ENCODE data around the gene NUCB1. TPM values are rescaled to one million over a fixed set of nuclear protein-coding genes. Genes with fewer than 3 reads are reported as not detected.
A peak's percentile ranks its signal among the peaks of the same experiment; 100 is the strongest.
"Not testable (repeated sequence)": the region's sequence is repeated elsewhere in the genome, so short reads cannot be mapped to it uniquely, and the experiment has no call there.

The NUCB1 gene
- total RNA-seq, 1 donor = 300 TPM

GRCh38 chr19:48877855-48878195 is 22.3 kb upstream of the NUCB1 start:
- Histone ChIP-seq H4K20me1 (ENCODE audit: insufficient read depth, low read length) (peaks cover 48% of the 10 kb centered on the region), H3K27ac (ENCODE audit: low read depth, low read length) (peak overlapping the region; percentile 54), H3K36me3 (ENCODE audit: insufficient read depth, low read length) (peaks cover 46% of the 10 kb centered on the region)

GRCh38 chr19:48878196-48879024 is 21.7 kb upstream of the NUCB1 start:
- Histone ChIP-seq H3K79me2 (ENCODE audit: insufficient read depth, low read length) (peaks cover 31% of the 10 kb centered on the region), H3K36me3 (ENCODE audit: insufficient read depth, low read length) (peaks cover 43% of the 10 kb centered on the region), H2AFZ (ENCODE audit: low read length) (no peak overlapping the region), H3K4me1 (ENCODE audit: insufficient read depth, low read length) (peaks cover 26% of the 10 kb centered on the region), H4K20me1 (ENCODE audit: insufficient read depth, low read length) (peaks cover 43% of the 10 kb centered on the region), H3K27ac (ENCODE audit: low read depth, low read length) (peak overlapping the region; percentile 54), H3K27me3 (ENCODE audit: insufficient read depth, low read length) (no peaks in the 10 kb centered on the region), H3K4me2 (ENCODE audit: insufficient read depth, low read length) (no peak overlapping the region), H3K4me3 (ENCODE audit: insufficient read depth, low read length) (no peak overlapping the region), H3K9me3 (ENCODE audit: low read depth, low read length) (no peaks in the 10 kb centered on the region)
- peak; percentile 61 for DNase-seq (ENCODE audit: insufficient read length, low spot score, missing footprints)
- no peak for TF ChIP-seq CTCF (IDR thresholded peaks at IDR 0.05; ENCODE audit: extremely low read depth, low read depth, low read length)

More at GRCh38 chr19:48877855-48878195, 22.3 kb upstream of the NUCB1 start:
- Histone ChIP-seq H3K79me2 (ENCODE audit: insufficient read depth, low read length) (peaks cover 37% of the 10 kb centered on the region), H3K9me3 (ENCODE audit: low read depth, low read length) (no peaks in the 10 kb centered on the region), H2AFZ (ENCODE audit: low read length) (no peak overlapping the region), H3K4me3 (ENCODE audit: insufficient read depth, low read length) (no peak overlapping the region), H3K4me1 (ENCODE audit: insufficient read depth, low read length) (peaks cover 28% of the 10 kb centered on the region), H3K4me2 (ENCODE audit: insufficient read depth, low read length) (no peak overlapping the region), H3K27me3 (ENCODE audit: insufficient read depth, low read length) (no peaks in the 10 kb centered on the region)
- no peak for TF ChIP-seq CTCF (IDR thresholded peaks at IDR 0.05; ENCODE audit: extremely low read depth, low read depth, low read length)
- no peak for DNase-seq (ENCODE audit: insufficient read length, low spot score, missing footprints)

- H2AFZ ChIP-seq (ENCODE audit: low read length) = no peak overlapping the region
- H3K4me1 ChIP-seq (ENCODE audit: insufficient read depth, low read length) = peaks cover 19% of the 10 kb centered on the region
- H3K27ac ChIP-seq (ENCODE audit: low read depth, low read length) = peak overlapping the region; percentile 20
- H3K79me2 ChIP-seq (ENCODE audit: insufficient read depth, low read length) = peaks cover 24% of the 10 kb centered on the region
- no peak overlapping the region for H3K4me3 ChIP-seq (ENCODE audit: insufficient read depth, low read length)
- no peak for TF ChIP-seq CTCF (IDR thresholded peaks at IDR 0.05; ENCODE audit: extremely low read depth, low read depth, low read length)
- H4K20me1 ChIP-seq (ENCODE audit: insufficient read depth, low read length) = peaks cover 35% of the 10 kb centered on the region
- no peak overlapping the region for H3K4me2 ChIP-seq (ENCODE audit: insufficient read depth, low read length)
- DNase-seq (ENCODE audit: insufficient read length, low spot score, missing footprints) = no peak
- no peaks in the 10 kb centered on the region for H3K27me3 ChIP-seq (ENCODE audit: insufficient read depth, low read length)
- peaks cover 36% of the 10 kb centered on the region for H3K36me3 ChIP-seq (ENCODE audit: insufficient read depth, low read length)
- H3K9me3 ChIP-seq (ENCODE audit: low read depth, low read length) = no peaks in the 10 kb centered on the region
These were observed 21.0 kb upstream of the NUCB1 start for GRCh38 chr19:48879025-48879637.

- H3K4me2 ChIP-seq (ENCODE audit: insufficient read depth, low read length); H2AFZ ChIP-seq (ENCODE audit: low read length): not testable (repeated sequence)
These were observed 20.4 kb upstream of the NUCB1 start for GRCh38 chr19:48879696-48880095.

More at GRCh38 chr19:48879696-48880095, 20.4 kb upstream of the NUCB1 start:
- Histone ChIP-seq H4K20me1 (ENCODE audit: insufficient read depth, low read length) (peaks cover 30% of the 10 kb centered on the region), H3K36me3 (ENCODE audit: insufficient read depth, low read length) (peaks cover 30% of the 10 kb centered on the region), H3K4me1 (ENCODE audit: insufficient read depth, low read length) (peaks cover 14% of the 10 kb centered on the region), H3K79me2 (ENCODE audit: insufficient read depth, low read length) (peaks cover 19% of the 10 kb centered on the region)
- H3K27ac ChIP-seq (ENCODE audit: low read depth, low read length); DNase-seq (ENCODE audit: insufficient read length, low spot score, missing footprints); H3K4me3 ChIP-seq (ENCODE audit: insufficient read depth, low read length); H3K27me3 ChIP-seq (ENCODE audit: insufficient read depth, low read length); H3K9me3 ChIP-seq (ENCODE audit: low read depth, low read length): not testable (repeated sequence)

Measured in osteoblast (primary cell).